Measurements from ENCODE around the gene ZNF117. TPM values are rescaled to one million over a fixed set of nuclear protein-coding genes. Genes with fewer than 3 reads are reported as not detected.
A peak's percentile ranks its signal among the peaks of the same experiment; 100 is the strongest.

The ZNF117 gene
- total and polyA plus RNA-seq, 2 donors (not counting 3 experiments of a cell fraction or from before 2014, with no cell fraction given) = 5.9 to 12.6 TPM

GRCh38 chr7:64947252-64948000 lies 43.4 kb downstream of the ZNF117 start:
- no TSS peak for BruUV-seq (replicated peaks)
- Histone ChIP-seq H3K4me2 (ENCODE audit: insufficient read depth, low read length) (no peak overlapping the region), H3K27me3 (ENCODE audit: control insufficient read depth in 2 of 2, insufficient read depth in 2 of 2, low read length in 2 of 2) (peaks cover 17 to 27% of the 10 kb centered on the region in 2 experiments), H3K36me3 (ENCODE audit: control insufficient read depth in 2 of 2, extremely low read depth in 1 of 2, insufficient read depth in 2 of 2, low read length in 2 of 2) (no peaks in the 10 kb centered on the region), H3K9ac (replicated peaks; ENCODE audit: extremely low read depth, insufficient read depth, low read length) (no peak overlapping the region), H2AFZ (ENCODE audit: low read depth, low read length) (no peak overlapping the region), H3K4me1 (ENCODE audit: control insufficient read depth, extremely low read depth, insufficient read depth, low read length) (no peaks in the 10 kb centered on the region), H3K27ac (ENCODE audit: insufficient read depth, low read depth, low read length) (no peak overlapping the region), H3K79me2 (ENCODE audit: control insufficient read depth, insufficient read depth, low read length) (no peaks in the 10 kb centered on the region), H3K4me3 (replicated peaks in 1 of 3; ENCODE audit: insufficient read depth in 1 of 3, low read depth in 1 of 3, low read length in 3 of 3) (no peak overlapping the region), H3K9me3 (replicated peaks; ENCODE audit: control insufficient read depth, insufficient read depth, low read length) (no peaks in the 10 kb centered on the region), H4K20me1 (replicated peaks; ENCODE audit: control insufficient read depth, extremely low read depth, insufficient read depth, low read length) (no peaks in the 10 kb centered on the region), H3K9me1 (replicated peaks; ENCODE audit: control insufficient read depth, extremely low read depth, insufficient read depth, low read length) (no peaks in the 10 kb centered on the region)
- FAIRE-seq (no peak), DNase-seq (ENCODE audit: low read depth, low spot score) (no peak)
- TF ChIP-seq MYC (IDR thresholded peaks at IDR 0.05; ENCODE audit: low read depth, low read length) = no peak
- TF ChIP-seq MAX (IDR thresholded peaks at IDR 0.05; ENCODE audit: insufficient read depth, insufficient read length) = no peak
- TF ChIP-seq POLR2A (IDR thresholded peaks at IDR 0.05; ENCODE audit: low read depth, low read length) = no peak
- no peak for TF ChIP-seq GATA2 (IDR thresholded peaks at IDR 0.05; ENCODE audit: insufficient read depth, insufficient read length, low read depth, low read length)
- no peak for TF ChIP-seq POLR2AphosphoS5 (IDR thresholded peaks at IDR 0.05; ENCODE audit: insufficient read depth, low read depth, low read length)
- TF ChIP-seq CTCF (IDR thresholded peaks at IDR 0.05; ENCODE audit: extremely low read depth in 1 of 2, insufficient read depth in 1 of 2, low read depth in 1 of 2, low read length in 2 of 2) = no peak
- no peak for TF ChIP-seq FOS (IDR thresholded peaks at IDR 0.05; ENCODE audit: borderline replicate concordance, insufficient read depth, low read length)
- peak; percentile 71 for TF ChIP-seq EZH2 (IDR thresholded peaks at IDR 0.05; ENCODE audit: borderline replicate concordance, low read depth, low read length, severe bottlenecking)
- no peak for TF ChIP-seq JUN (IDR thresholded peaks at IDR 0.05; ENCODE audit: borderline replicate concordance, insufficient read depth, insufficient read length, low read depth)
- ChIA-PET POLR2A (no interaction called here), CTCF (no interaction called here)
- intact Hi-C loops (cut with micrococcal nuclease) = no loop called here
- dilution Hi-C loops (cut with MboI; ENCODE audit: extremely low pct_ligation_motif_present, low sequenced_read_pairs) = no loop called here
